Hepatocyte (in vitro differentiated cells): ENCODE measurements around the gene PECR. TPM values are rescaled to one million over a fixed set of nuclear protein-coding genes. Genes with fewer than 3 reads are reported as not detected.

Experiments
- DNase-seq: peaks from one replicate; pipeline ENCODE4 v3.0.0-alpha.2; 2016; ENCODE audit warnings: low spot score
- H2AFZ ChIP-seq: fragments of 200-600 bp; sonication (generic); 2 replicates; pipeline ENCODE4 v1.6.0; 2016; ENCODE audit warnings: antibody characterized with exemption, mild to moderate bottlenecking
- H3K27ac ChIP-seq: fragments of 200-600 bp; sonication (generic); 2 replicates; pipeline ENCODE4 v1.5.1; 2016; ENCODE audit warnings: mild to moderate bottlenecking
- H3K27me3 ChIP-seq: fragments of 200-600 bp; sonication (generic); 2 replicates; pipeline ENCODE4 v1.6.1; 2016
- H3K36me3 ChIP-seq: fragments of 200-600 bp; sonication (generic); replicated peaks from 2 replicates; pipeline ENCODE4 v1.5.1; 2016; ENCODE audit warnings: low read depth; ENCODE audit not compliant: insufficient read depth
- H3K4me1 ChIP-seq: fragments of 200-600 bp; sonication (generic); 2 replicates; pipeline ENCODE4 v1.5.1; 2016; ENCODE audit warnings: mild to moderate bottlenecking, moderate library complexity; ENCODE audit not compliant: insufficient read depth
- H3K4me2 ChIP-seq: fragments of 200-600 bp; sonication (generic); 2 replicates; pipeline ENCODE4 v1.6.0; 2016
- H3K4me3 ChIP-seq: fragments of 200-600 bp; sonication (generic); 2 replicates; pipeline ENCODE4 v1.5.1; 2016; ENCODE audit warnings: mild to moderate bottlenecking
- H3K79me2 ChIP-seq: fragments of 200-600 bp; sonication (generic); 2 replicates; pipeline ENCODE4 v1.6.0; 2017; ENCODE audit warnings: mild to moderate bottlenecking
- H3K9me2 ChIP-seq: fragments of 200-600 bp; sonication (generic); replicated peaks from 2 replicates; pipeline ENCODE4 v1.6.0; 2017; ENCODE audit warnings: mild to moderate bottlenecking; ENCODE audit not compliant: insufficient read depth
- H3K9me3 ChIP-seq: fragments of 200-600 bp; sonication (generic); 2 replicates; pipeline ENCODE4 v1.5.1; 2016; ENCODE audit warnings: low read depth, mild to moderate bottlenecking
- H4K20me1 ChIP-seq: fragments of 200-600 bp; sonication (generic); 2 replicates; pipeline ENCODE4 v1.6.0; 2016; ENCODE audit warnings: mild to moderate bottlenecking; ENCODE audit not compliant: insufficient read depth, poor library complexity, severe bottlenecking
- EZH2 ChIP-seq: fragments of 200-600 bp; sonication (generic); IDR thresholded peaks from 2 replicates; pipeline ENCODE4 v1.6.1; 2016; ENCODE audit warnings: antibody characterized with exemption, mild to moderate bottlenecking, borderline replicate concordance
- EZH2phosphoT487 ChIP-seq: fragments of 200-600 bp; sonication (generic); IDR thresholded peaks from one replicate; pipeline ENCODE4 v1.6.1; 2018; ENCODE audit warnings: antibody characterized with exemption, mild to moderate bottlenecking, low read depth, moderate library complexity; ENCODE audit not compliant: unreplicated experiment, severe bottlenecking
- whole genome bisulfite sequencing: methylation state at CpG from one replicate; pipeline ENCODE4 v1.1.6; 2016; ENCODE audit warnings: low lambda C conversion rate; ENCODE audit errors: missing lambda C conversion rate; 5-methylcytosine and 5-hydroxymethylcytosine counted together
- polyA plus RNA-seq: library from polyadenylated mRNA; unstranded; fragments of >200 nt; fragmentation: Nextera tagmentation; extraction: Ambion mirVana; gene quantifications from 2 replicates; pipeline ENCODE4 v1.2.1, GENCODE V29; 2016
- total RNA-seq: library from RNA; depleted of rRNA; stranded (reverse); fragments of >200 nt; gene quantifications from 2 replicates; pipeline ENCODE4 v1.2.3, GENCODE V29; 2014
- TF ChIP-seq, protein P1 (sequence below): fragments of 200-600 bp; sonication (generic); IDR thresholded peaks from 2 replicates; pipeline ENCODE4 v1.5.1; 2016; ENCODE audit warnings: antibody characterized with exemption, mild to moderate bottlenecking; ENCODE audit not compliant: poor library complexity

PECR gene
- total and polyA plus RNA-seq, 2 experiments from 2014 or later: 17.4 to 32.4 TPM

DNA sequence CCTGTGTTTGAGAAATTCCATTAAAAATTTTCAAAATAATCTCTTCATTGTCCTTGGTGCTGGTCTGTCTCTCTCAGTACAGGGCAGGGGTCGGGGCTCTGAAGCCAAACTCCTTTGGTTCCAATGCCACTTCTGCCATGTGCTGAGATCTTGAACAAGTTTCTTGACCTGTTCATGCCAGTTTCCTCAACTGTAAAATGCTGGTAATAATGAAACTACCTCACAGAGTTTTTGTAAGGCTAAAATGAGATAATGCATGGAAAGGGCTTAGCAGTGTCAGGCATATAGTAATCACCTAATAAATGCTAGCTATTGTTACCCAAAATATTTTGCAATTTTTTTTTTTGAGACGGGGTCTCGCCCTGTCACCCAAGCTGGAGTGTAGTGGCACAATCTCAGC lies 51.4 kb downstream of the PECR start:
- no peak for TF ChIP-seq EZH2
- TF ChIP-seq, protein P1, sequence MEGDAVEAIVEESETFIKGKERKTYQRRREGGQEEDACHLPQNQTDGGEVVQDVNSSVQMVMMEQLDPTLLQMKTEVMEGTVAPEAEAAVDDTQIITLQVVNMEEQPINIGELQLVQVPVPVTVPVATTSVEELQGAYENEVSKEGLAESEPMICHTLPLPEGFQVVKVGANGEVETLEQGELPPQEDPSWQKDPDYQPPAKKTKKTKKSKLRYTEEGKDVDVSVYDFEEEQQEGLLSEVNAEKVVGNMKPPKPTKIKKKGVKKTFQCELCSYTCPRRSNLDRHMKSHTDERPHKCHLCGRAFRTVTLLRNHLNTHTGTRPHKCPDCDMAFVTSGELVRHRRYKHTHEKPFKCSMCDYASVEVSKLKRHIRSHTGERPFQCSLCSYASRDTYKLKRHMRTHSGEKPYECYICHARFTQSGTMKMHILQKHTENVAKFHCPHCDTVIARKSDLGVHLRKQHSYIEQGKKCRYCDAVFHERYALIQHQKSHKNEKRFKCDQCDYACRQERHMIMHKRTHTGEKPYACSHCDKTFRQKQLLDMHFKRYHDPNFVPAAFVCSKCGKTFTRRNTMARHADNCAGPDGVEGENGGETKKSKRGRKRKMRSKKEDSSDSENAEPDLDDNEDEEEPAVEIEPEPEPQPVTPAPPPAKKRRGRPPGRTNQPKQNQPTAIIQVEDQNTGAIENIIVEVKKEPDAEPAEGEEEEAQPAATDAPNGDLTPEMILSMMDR: no peak
- TF ChIP-seq EZH2phosphoT487: no peak
- Histone ChIP-seq H3K27me3 (no peaks in the 10 kb centered on the region), H3K9me3 (no peaks in the 10 kb centered on the region), H3K4me1 (no peaks in the 10 kb centered on the region), H3K36me3 (no peaks in the 10 kb centered on the region), H3K4me3 (no peak overlapping the region), H2AFZ (no peak overlapping the region), H3K9me2 (no peaks in the 10 kb centered on the region), H4K20me1 (no peaks in the 10 kb centered on the region), H3K79me2 (no peaks in the 10 kb centered on the region), H3K4me2 (no peak overlapping the region), H3K27ac (no peak overlapping the region)
- no peak for DNase-seq
- 100% methylated on average over 3 of the region's 3 CpGs for WGBS

DNA sequence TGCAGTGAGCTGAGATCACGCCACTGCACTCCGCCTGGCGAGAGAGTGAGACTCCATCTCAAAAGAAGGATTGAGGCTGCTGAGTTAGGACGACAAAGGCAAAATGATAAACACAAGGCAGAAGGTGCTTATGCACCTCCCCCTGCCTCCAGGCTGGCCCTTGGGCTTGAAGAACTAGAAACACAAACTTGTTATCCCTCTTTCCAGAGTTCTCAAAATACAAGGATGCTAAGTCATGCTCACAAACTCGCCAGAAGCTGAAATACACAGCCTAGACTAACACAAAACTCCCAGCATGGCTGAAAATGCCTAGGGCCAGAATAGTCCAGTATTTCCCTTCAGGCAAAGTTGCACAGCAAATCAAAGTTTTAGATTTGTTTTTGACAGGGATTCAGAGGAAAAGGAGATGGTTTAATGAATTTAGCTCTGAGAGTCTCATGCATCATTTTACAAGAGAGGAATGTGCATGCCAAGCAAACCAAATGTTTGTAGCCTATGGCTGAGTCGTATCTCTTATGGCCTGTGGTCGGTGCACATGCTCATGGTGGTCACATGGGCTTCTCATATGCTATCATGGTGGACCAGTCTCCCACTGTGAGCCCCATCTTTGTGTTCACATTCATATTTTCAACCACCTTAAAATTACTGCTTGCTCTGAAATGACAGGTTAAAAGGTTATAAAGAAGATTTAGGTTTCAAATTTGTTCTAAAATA lies 52.0 kb downstream of the PECR start:
- no peaks in the 10 kb centered on the region for H3K36me3 ChIP-seq
- H3K4me1 ChIP-seq: no peaks in the 10 kb centered on the region
- no peak overlapping the region for H3K4me3 ChIP-seq
- H3K9me3 ChIP-seq: no peaks in the 10 kb centered on the region
- H2AFZ ChIP-seq: no peak overlapping the region
- no peak overlapping the region for H3K27ac ChIP-seq
- no peaks in the 10 kb centered on the region for H3K27me3 ChIP-seq
- no peaks in the 10 kb centered on the region for H3K79me2 ChIP-seq
- no peaks in the 10 kb centered on the region for H4K20me1 ChIP-seq
- no peaks in the 10 kb centered on the region for H3K9me2 ChIP-seq
- H3K4me2 ChIP-seq: no peak overlapping the region
- no peak for DNase-seq
- TF ChIP-seq EZH2 (no peak), EZH2phosphoT487 (no peak)
- TF ChIP-seq, protein P1: no peak
- 87% methylated on average over 7 of the region's 7 CpGs for WGBS

- Histone ChIP-seq H3K79me2 (no peaks in the 10 kb centered on the region), H3K9me3 (no peaks in the 10 kb centered on the region), H3K36me3 (no peaks in the 10 kb centered on the region), H3K27ac (no peak overlapping the region), H2AFZ (no peak overlapping the region), H4K20me1 (no peaks in the 10 kb centered on the region), H3K4me2 (no peak overlapping the region), H3K9me2 (no peaks in the 10 kb centered on the region), H3K27me3 (no peaks in the 10 kb centered on the region), H3K4me3 (no peak overlapping the region), H3K4me1 (no peaks in the 10 kb centered on the region)
- WGBS: over 99% methylated on average over 6 of the region's 7 CpGs
- TF ChIP-seq EZH2phosphoT487 (no peak), EZH2 (no peak)
- TF ChIP-seq, protein P1: no peak
- no peak for DNase-seq
Measured at GRCh38 chr2:216024779-216025336, 56.8 kb downstream of the PECR start.
